Measurements from ENCODE around the gene PMS2. TPM values are rescaled to one million over a fixed set of nuclear protein-coding genes. Genes with fewer than 3 reads are reported as not detected.

The PMS2 gene
- total and polyA plus RNA-seq, 5 donors, result 3.1 to 8.2 (median 6.5) TPM

Other genes starting within 250 kb of the PMS2 start
- gene RNF216, start 227.4 kb downstream of the PMS2 start, total RNA-seq, result 10 to 100 TPM; 30.4 to 52.2 (median 31.3) TPM
- gene RNF216, start 227.4 kb downstream of the PMS2 start, polyA plus RNA-seq, result 24.8 TPM
- not detected for gene OCM, start 128.3 kb downstream of the PMS2 start, total RNA-seq
- gene OCM, start 128.3 kb downstream of the PMS2 start, polyA plus RNA-seq, result not detected
- gene CCZ1, start 110.3 kb downstream of the PMS2 start, total RNA-seq, result 10 to 100 TPM; 45.1 to 72.6 (median 51.1) TPM
- 53.5 TPM for gene CCZ1, start 110.3 kb downstream of the PMS2 start, polyA plus RNA-seq
- gene RSPH10B, start 38.4 kb downstream of the PMS2 start, total RNA-seq, result not detected
- 0.11 TPM for gene RSPH10B, start 38.4 kb downstream of the PMS2 start, polyA plus RNA-seq
- 10 to 100 TPM; 27.9 to 35.5 (median 33.5) TPM for gene AIMP2, start 223 bp upstream of the PMS2 start, total RNA-seq
- 35.6 TPM for gene AIMP2, start 223 bp upstream of the PMS2 start, polyA plus RNA-seq
- gene ANKRD61, start 22.3 kb upstream of the PMS2 start, total RNA-seq, result not detected
- gene ANKRD61, start 22.3 kb upstream of the PMS2 start, polyA plus RNA-seq, result 0.11 TPM
- gene EIF2AK1, start 50.1 kb upstream of the PMS2 start, total RNA-seq, result 10 to 100 TPM; 45.7 to 53.9 (median 49.0) TPM
- 33.3 TPM for gene EIF2AK1, start 50.1 kb upstream of the PMS2 start, polyA plus RNA-seq
- gene USP42, start 95.9 kb upstream of the PMS2 start, total RNA-seq, result 1 to 10 TPM; 4.5 to 6.8 (median 5.4) TPM
- gene USP42, start 95.9 kb upstream of the PMS2 start, polyA plus RNA-seq, result 2.2 TPM

All from right cardiac atrium (tissue), 5 donors.